ENCODE results near the gene CSTB.
A peak's percentile ranks its signal among the peaks of the same experiment; 100 is the strongest.

CSTB gene

GRCh38 chr21:43726686-43727518 is 49.2 kb downstream of the CSTB start:
- peak overlapping the region; percentile 61 for H3K4me3 ChIP-seq (ENCODE audit: low read depth, low read length)
- TF ChIP-seq CTCF (IDR thresholded peaks at IDR 0.05; ENCODE audit: low read depth, low read length), result no peak
- TF ChIP-seq POLR2A (IDR thresholded peaks at IDR 0.05; ENCODE audit: extremely low read depth, insufficient read length), result peak; percentile 16
- TF ChIP-seq MYC (IDR thresholded peaks at IDR 0.05; ENCODE audit: low read depth, low read length), result 0 out of 2 replicates have a peak, but pooled peaks have one; percentile 22
- peak; percentile 32; the same call in 1 of the 2 replicates for TF ChIP-seq MAX (IDR thresholded peaks at IDR 0.05; ENCODE audit: low read depth, low read length)
- DNase-seq (ENCODE audit: low read depth), result peak; percentile 87
